H9 (cell line): ENCODE measurements around the gene HSD17B2. TPM values are rescaled to one million over a fixed set of nuclear protein-coding genes. Genes with fewer than 3 reads are reported as not detected.

ENCODE experiments used
- DNase-seq: peaks from one replicate; pipeline ENCODE4 v3.0.0-alpha.2; 2017
- H2AFZ ChIP-seq: one replicate; pipeline ENCODE4 v1.6.1; 2013; ENCODE audit warnings: mild to moderate bottlenecking, low read length, control low read depth, moderate library complexity
- H2AK5ac ChIP-seq: 2 replicates; pipeline ENCODE4 v1.6.1; 2013; ENCODE audit warnings: low read length, control low read depth, mixed read lengths; ENCODE audit not compliant: insufficient read length
- H2BK120ac ChIP-seq: one replicate; pipeline ENCODE4 v1.6.1; 2013; ENCODE audit warnings: low read depth, mild to moderate bottlenecking, low read length, control low read depth, inconsistent platforms; ENCODE audit not compliant: poor library complexity, severe bottlenecking
- H2BK12ac ChIP-seq: 2 replicates; pipeline ENCODE4 v1.6.1; 2013; ENCODE audit warnings: low read length, control low read depth, mixed read lengths, low read depth; ENCODE audit not compliant: insufficient read length
- H2BK15ac ChIP-seq: 2 replicates; pipeline ENCODE4 v1.6.1; 2013; ENCODE audit warnings: low read depth, low read length, control low read depth
- H2BK20ac ChIP-seq: one replicate; pipeline ENCODE4 v1.6.1; 2013; ENCODE audit warnings: low read depth, mild to moderate bottlenecking, low read length, control low read depth, inconsistent platforms; ENCODE audit not compliant: poor library complexity, severe bottlenecking
- H2BK5ac ChIP-seq: 2 replicates; pipeline ENCODE4 v1.6.1; 2013; ENCODE audit warnings: low read length, control low read depth, mixed read lengths; ENCODE audit not compliant: insufficient read length
- H3K14ac ChIP-seq: 2 replicates; pipeline ENCODE4 v1.6.1; 2013; ENCODE audit warnings: low read length, control low read depth; ENCODE audit not compliant: insufficient read depth
- H3K18ac ChIP-seq: 2 replicates; pipeline ENCODE4 v1.6.1; 2013; ENCODE audit warnings: low read depth, mild to moderate bottlenecking, mixed read lengths, low read length, control low read depth; ENCODE audit not compliant: insufficient read length
- H3K23ac ChIP-seq: 2 replicates; pipeline ENCODE4 v1.6.1; 2013; ENCODE audit warnings: low read length, control low read depth, mixed read lengths, low read depth; ENCODE audit not compliant: insufficient read length
- H3K23me2 ChIP-seq: 2 replicates; pipeline ENCODE4 v1.6.1; 2013; ENCODE audit warnings: low read depth, mild to moderate bottlenecking, mixed read lengths, low read length, control low read depth; ENCODE audit not compliant: insufficient read length, poor library complexity, severe bottlenecking
- H3K27ac ChIP-seq: 2 replicates; pipeline ENCODE4 v1.5.1; 2013; ENCODE audit warnings: low read length, control low read depth, mixed read lengths, low read depth; ENCODE audit not compliant: insufficient read length
- H3K27me3 ChIP-seq: 2 replicates; pipeline ENCODE4 v1.6.1; 2013; ENCODE audit warnings: low read length, control low read depth, inconsistent platforms; ENCODE audit not compliant: insufficient read depth
- H3K4ac ChIP-seq: 2 replicates; pipeline ENCODE4 v1.6.1; 2013; ENCODE audit warnings: low read depth, mild to moderate bottlenecking, control low read depth, inconsistent platforms, low read length, moderate library complexity
- H3K4me1 ChIP-seq: 2 replicates; pipeline ENCODE4 v1.6.1; 2013; ENCODE audit warnings: low read length, control low read depth, inconsistent platforms; ENCODE audit not compliant: insufficient read depth
- H3K4me2 ChIP-seq: 2 replicates; pipeline ENCODE4 v1.6.1; 2013; ENCODE audit warnings: low read length, control low read depth, mixed read lengths; ENCODE audit not compliant: insufficient read length, insufficient read depth
- H3K56ac ChIP-seq: 2 replicates; pipeline ENCODE4 v1.6.1; 2013; ENCODE audit warnings: low read depth, mild to moderate bottlenecking, mixed read lengths, low read length, control low read depth; ENCODE audit not compliant: insufficient read length
- H3K79me1 ChIP-seq: 2 replicates; pipeline ENCODE4 v1.6.1; 2013; ENCODE audit warnings: low read depth, mild to moderate bottlenecking, moderate library complexity, low read length, control low read depth, inconsistent platforms; ENCODE audit not compliant: insufficient read depth, poor library complexity, severe bottlenecking
- H3K79me2 ChIP-seq: 2 replicates; pipeline ENCODE4 v1.6.1; 2013; ENCODE audit warnings: low read length, control low read depth, inconsistent platforms; ENCODE audit not compliant: insufficient read depth
- H3K9ac ChIP-seq: 2 replicates; pipeline ENCODE4 v1.6.1; 2013; ENCODE audit warnings: low read length, control low read depth, mixed read lengths; ENCODE audit not compliant: insufficient read length; ENCODE audit errors: extremely low read depth
- H3K9me3 ChIP-seq: one replicate; pipeline ENCODE4 v1.6.1; 2013; ENCODE audit warnings: low read depth, low read length, inconsistent platforms; ENCODE audit not compliant: control insufficient read depth
- H3T11ph ChIP-seq: one replicate; pipeline ENCODE4 v1.6.1; 2013; ENCODE audit warnings: mild to moderate bottlenecking, low read length, control low read depth, inconsistent platforms
- H4K20me1 ChIP-seq: one replicate; pipeline ENCODE4 v1.6.1; 2013; ENCODE audit not compliant: control insufficient read depth, insufficient read length, insufficient read depth
- H4K5ac ChIP-seq: 2 replicates; pipeline ENCODE4 v1.6.1; 2013; ENCODE audit warnings: low read depth, mild to moderate bottlenecking, mixed read lengths, low read length, control low read depth; ENCODE audit not compliant: insufficient read length
- H4K8ac ChIP-seq: replicated peaks from 2 replicates; pipeline ENCODE4 v1.6.1; 2013; ENCODE audit warnings: low read length, control low read depth, mixed read lengths, low read depth; ENCODE audit not compliant: insufficient read length
- H4K91ac ChIP-seq: 2 replicates; pipeline ENCODE4 v1.6.1; 2013; ENCODE audit warnings: low read depth, mild to moderate bottlenecking, moderate library complexity, mixed read lengths, low read length, control low read depth; ENCODE audit not compliant: insufficient read length
- H3K27ac Mint-ChIP-seq, 3 experiments: 2 replicates in 2 of 3; 3 replicates in 1 of 3; pipeline ENCODE4 v1.8.0; 2020 to 2021; ENCODE audit warnings: mixed read lengths in 3 of 3, mild to moderate bottlenecking in 1 of 3, moderate library complexity in 1 of 3
- H3K27me3 Mint-ChIP-seq: 2 replicates; pipeline ENCODE4 v1.8.0; 2021; ENCODE audit warnings: low read depth, mild to moderate bottlenecking, moderate library complexity, mixed read lengths
- H3K36me3 Mint-ChIP-seq, 3 experiments: 2 replicates in 2 of 3; 3 replicates in 1 of 3; pipeline ENCODE4 v1.8.0; 2020 to 2021; ENCODE audit warnings: low read depth in 3 of 3, mixed read lengths in 3 of 3; ENCODE audit not compliant: insufficient read depth in 1 of 3
- H3K4me1 Mint-ChIP-seq, 2 experiments: 2 replicates each; pipeline ENCODE4 v1.8.0; 2020; ENCODE audit warnings: mixed read lengths in 2 of 2
- H3K4me3 Mint-ChIP-seq, 2 experiments: 2 replicates in 1 of 2; 3 replicates in 1 of 2; pipeline ENCODE4 v1.8.0; 2020 to 2021; ENCODE audit warnings: mild to moderate bottlenecking in 2 of 2, mixed read lengths in 2 of 2, moderate library complexity in 1 of 2
- H3K9me3 Mint-ChIP-seq, 2 experiments: 2 replicates in 1 of 2; 3 replicates in 1 of 2; pipeline ENCODE4 v1.8.0; 2020; ENCODE audit warnings: mild to moderate bottlenecking in 2 of 2, mixed read lengths in 2 of 2, moderate library complexity in 1 of 2
- WGBS: extraction: QIAGEN DNeasy Blood & Tissue Kit; methylation state at CpG from one replicate; pipeline ENCODE4 v1.1.7; 2013; ENCODE audit warnings: missing lambda C conversion rate, low lambda C conversion rate, mixed read lengths; ENCODE audit not compliant: insufficient read length; ENCODE audit errors: extremely low coverage; 5-methylcytosine and 5-hydroxymethylcytosine counted together
- total RNA-seq: library from RNA; stranded (reverse); gene quantifications from 2 replicates; pipeline ENCODE4 v1.2.1, GENCODE V29; 2021
- TF ChIP-seq, protein P1 (sequence below): fragments of 200-600 bp; sonication (generic); conservative IDR thresholded peaks from 3 replicates; pipeline ENCODE4 v1.8.0; 2021; ENCODE audit warnings: antibody characterized with exemption, mild to moderate bottlenecking

Gene HSD17B2
- total RNA-seq, 1 experiment from 2014 or later: not detected

GRCh38 chr16:82007189-82007588 is 27.9 kb upstream of the HSD17B2 start:
- Mint-ChIP-seq H3K4me3 (no peak overlapping the region), H3K9me3 (peaks cover 41 to 44% of the 10 kb centered on the region in 2 experiments), H3K36me3 (peaks cover 25 to 35% (median 30%) of the 10 kb centered on the region in 3 experiments), H3K27me3 (peaks cover 13% of the 10 kb centered on the region), H3K27ac (no peak overlapping the region), H3K4me1 (peaks cover 0 to 7% of the 10 kb centered on the region in 2 experiments; a peak in 2 of 4 replicates)
- Histone ChIP-seq H3K14ac (no peak overlapping the region), H4K20me1 (no peaks in the 10 kb centered on the region), H3K23me2 (no peaks in the 10 kb centered on the region), H3K4me2 (no peak overlapping the region), H2BK120ac (no peak overlapping the region), H4K8ac (no peak overlapping the region), H3K56ac (no peak overlapping the region), H3K18ac (no peak overlapping the region), H3K27me3 (no peaks in the 10 kb centered on the region), H2BK20ac (no peak overlapping the region), H2BK15ac (no peak overlapping the region), H3K9me3 (peaks cover 5% of the 10 kb centered on the region), H2BK12ac (no peak overlapping the region), H3K79me2 (no peaks in the 10 kb centered on the region), H3K9ac (no peak overlapping the region), H3K27ac (no peak overlapping the region), H3T11ph (no peak overlapping the region), H3K4me1 (no peaks in the 10 kb centered on the region), H2AFZ (no peak overlapping the region), H4K91ac (no peak overlapping the region), H4K5ac (no peak overlapping the region), H3K23ac (no peak overlapping the region), H3K4ac (no peak overlapping the region), H2AK5ac (no peak overlapping the region), H2BK5ac (no peak overlapping the region), H3K79me1 (no peaks in the 10 kb centered on the region)
- no peak for DNase-seq
- TF ChIP-seq, protein P1, sequence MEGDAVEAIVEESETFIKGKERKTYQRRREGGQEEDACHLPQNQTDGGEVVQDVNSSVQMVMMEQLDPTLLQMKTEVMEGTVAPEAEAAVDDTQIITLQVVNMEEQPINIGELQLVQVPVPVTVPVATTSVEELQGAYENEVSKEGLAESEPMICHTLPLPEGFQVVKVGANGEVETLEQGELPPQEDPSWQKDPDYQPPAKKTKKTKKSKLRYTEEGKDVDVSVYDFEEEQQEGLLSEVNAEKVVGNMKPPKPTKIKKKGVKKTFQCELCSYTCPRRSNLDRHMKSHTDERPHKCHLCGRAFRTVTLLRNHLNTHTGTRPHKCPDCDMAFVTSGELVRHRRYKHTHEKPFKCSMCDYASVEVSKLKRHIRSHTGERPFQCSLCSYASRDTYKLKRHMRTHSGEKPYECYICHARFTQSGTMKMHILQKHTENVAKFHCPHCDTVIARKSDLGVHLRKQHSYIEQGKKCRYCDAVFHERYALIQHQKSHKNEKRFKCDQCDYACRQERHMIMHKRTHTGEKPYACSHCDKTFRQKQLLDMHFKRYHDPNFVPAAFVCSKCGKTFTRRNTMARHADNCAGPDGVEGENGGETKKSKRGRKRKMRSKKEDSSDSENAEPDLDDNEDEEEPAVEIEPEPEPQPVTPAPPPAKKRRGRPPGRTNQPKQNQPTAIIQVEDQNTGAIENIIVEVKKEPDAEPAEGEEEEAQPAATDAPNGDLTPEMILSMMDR: no peak
- WGBS: no CpG with 5 or more reads among the region's 2 CpGs
